ENCODE results near the gene MED15.

MED15 gene

DNA sequence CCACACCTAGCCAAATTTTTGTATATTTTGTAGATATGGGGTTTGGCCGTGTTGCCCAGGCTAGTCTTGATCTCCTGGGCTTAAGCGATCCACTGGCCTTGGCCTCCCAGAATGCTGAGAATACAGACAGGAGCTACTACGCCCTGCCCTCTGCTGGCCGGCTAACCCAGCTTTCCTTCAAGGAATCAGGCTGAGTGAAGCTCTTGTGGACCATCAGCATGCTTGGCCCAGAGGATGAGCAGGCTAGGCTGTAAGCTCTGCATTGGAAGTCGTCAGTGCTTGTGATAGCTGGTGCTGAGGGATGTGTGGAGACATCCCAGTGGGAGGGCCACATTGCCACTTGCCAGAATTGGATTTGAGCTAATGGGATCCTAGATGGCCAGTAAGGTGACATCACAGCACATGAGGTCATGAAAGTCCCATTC lies 60.6 kb downstream of the MED15 start:
- Mint-ChIP-seq H3K4me1 (peaks cover 6 to 20% of the 10 kb centered on the region in 2 donors), H3K27ac (no peak overlapping the region), H3K27me3 (no peaks in the 10 kb centered on the region), H3K36me3 (peaks cover 27 to 62% of the 10 kb centered on the region in 2 donors), H3K4me3 (no peak overlapping the region), H3K9me3 (no peaks in the 10 kb centered on the region)
- no peak for DNase-seq
- ATAC-seq (replicated peaks), result no peak

DNA sequence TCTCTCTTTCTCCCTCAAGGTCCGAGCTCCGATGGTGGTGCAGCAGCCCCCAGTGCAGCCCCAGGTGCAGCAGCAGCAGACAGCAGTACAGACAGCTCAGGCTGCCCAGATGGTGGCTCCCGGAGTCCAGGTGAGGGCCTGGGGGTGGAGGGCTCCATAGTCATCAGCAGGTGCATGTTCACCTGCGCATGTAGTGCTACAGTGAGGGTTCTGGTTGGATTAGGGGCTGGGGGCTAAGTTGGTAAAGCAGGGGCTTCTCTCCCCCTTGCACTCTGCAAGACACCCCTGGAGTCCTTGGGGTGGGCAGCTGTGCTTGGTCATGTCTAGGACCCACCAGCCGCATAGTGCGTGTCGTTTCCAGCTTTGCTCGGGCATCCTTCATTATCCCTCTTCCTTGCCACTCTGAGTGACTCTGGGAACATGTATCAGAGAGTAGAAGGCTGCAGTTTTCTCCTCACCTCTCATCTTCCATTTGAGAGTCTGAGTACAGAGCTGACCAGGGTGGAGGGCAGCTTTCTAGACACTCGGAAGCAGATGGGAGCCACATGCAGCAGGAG lies 61.2 kb downstream of the MED15 start:
- ATAC-seq (replicated peaks) (no peak), DNase-seq (no peak)
- Mint-ChIP-seq H3K27ac (peak overlapping the region; percentile 77), H3K9me3 (no peaks in the 10 kb centered on the region), H3K36me3 (peaks cover 32 to 67% of the 10 kb centered on the region in 2 donors), H3K4me3 (no peak overlapping the region), H3K4me1 (peaks cover 6 to 20% of the 10 kb centered on the region in 2 donors), H3K27me3 (no peaks in the 10 kb centered on the region)

DNA sequence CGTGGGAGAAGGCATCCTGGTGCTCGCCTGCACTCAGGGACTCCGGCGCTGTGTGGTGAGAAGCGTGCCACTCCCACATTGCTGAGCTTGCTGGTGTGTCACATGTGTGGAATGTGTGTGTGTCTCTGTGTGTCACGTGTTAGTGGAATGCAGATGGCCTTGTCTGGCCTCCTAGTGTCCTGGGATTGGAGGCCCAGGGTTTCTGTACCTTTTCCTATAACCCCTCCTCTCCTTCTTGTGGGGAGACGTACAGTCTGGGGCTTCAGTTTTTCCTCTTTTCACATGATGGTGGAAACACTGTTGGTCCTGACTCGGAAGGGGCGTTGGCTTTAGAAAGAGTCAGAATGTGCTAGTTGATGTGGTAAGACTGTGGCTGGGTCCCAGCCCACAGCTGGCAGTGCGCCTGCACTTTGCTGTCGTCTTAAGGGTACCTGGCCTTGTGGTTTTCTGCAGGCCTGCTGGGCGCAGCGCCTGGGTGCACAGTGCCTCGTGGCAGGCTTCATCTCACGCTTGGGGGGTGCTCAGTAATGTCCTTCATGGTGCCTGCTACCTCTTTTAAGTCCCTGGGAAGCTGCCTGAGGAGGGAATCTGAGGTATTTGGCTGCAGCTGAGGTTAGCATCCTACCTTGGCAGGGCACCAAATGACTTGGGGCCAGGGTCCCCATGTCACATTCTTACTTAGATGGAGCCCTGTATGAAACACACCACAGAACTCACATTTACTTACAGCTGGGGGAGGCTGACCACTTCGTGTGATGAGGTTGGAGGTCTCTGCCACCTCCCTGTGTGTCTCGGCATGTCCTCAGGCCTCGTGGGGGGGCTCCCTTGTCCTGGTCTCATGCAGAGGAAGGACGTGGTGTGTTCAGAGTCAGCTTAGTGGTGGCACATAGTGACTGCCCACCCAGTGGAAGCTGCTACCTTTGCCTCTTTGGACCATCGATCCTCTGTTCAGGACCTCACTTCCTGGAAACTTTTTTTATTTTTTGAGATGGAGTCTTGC lies 61.9 kb downstream of the MED15 start:
- Mint-ChIP-seq H3K9me3 (no peaks in the 10 kb centered on the region), H3K4me1 (peaks cover 6 to 20% of the 10 kb centered on the region in 2 donors), H3K27ac (peak overlapping the region; percentile 75), H3K36me3 (peaks cover 39 to 69% of the 10 kb centered on the region in 2 donors), H3K4me3 (no peak overlapping the region), H3K27me3 (no peaks in the 10 kb centered on the region)
- ATAC-seq (replicated peaks), result peak; percentile 85 to 93
- peak; percentile 32 for DNase-seq

DNA sequence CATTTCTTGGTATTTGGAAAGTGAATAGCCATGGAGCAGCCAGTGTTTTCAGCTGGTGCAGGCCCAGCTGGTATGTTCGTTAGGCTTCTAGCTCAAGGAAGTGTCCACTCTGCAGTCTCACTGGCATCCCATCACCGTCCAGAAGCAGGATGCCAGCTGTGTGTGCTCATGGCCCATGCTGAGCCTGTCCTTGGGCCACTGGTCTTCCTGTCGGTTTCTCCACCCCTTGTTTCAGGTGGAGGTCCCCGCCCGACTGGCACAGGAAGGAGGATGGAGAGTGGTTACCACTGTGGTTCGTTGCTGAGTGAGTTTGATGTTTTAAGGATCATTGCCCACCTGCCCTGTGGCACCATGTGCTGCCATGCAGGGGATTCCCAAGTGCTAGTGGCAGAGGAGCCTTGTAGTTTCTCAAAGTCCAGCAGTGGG lies 63.7 kb downstream of the MED15 start:
- no peak for ATAC-seq (replicated peaks)
- H3K4me3 Mint-ChIP-seq, result no peak overlapping the region

DNA sequence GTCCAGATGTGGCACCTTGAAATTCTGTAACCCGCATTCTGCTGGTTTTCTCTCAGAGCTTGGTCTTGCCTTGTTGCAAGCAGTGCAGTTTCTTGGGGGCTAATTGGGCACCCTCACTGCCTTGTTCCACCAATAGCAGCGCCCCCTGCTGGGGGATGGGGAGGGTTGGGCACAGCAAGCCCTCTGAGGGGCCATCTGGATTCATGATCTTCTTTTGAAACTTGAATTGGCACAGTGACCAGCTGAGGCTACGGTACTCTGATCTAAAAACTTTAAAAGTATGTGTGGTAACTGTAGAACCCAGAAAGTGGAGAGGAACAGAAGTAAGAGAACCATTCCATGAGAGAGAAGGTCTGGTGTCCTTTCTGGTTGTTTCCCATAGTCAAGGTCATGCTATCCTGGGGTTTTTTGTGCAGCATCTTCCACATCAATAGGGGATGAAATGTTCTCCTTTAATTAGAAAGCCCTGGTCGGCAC lies 64.2 kb downstream of the MED15 start:
- peaks cover 37 to 66% of the 10 kb centered on the region in 2 donors for H3K36me3 Mint-ChIP-seq

More for the DNA sequence above, 63.7 kb downstream of the MED15 start:
- Mint-ChIP-seq H3K36me3 (peaks cover 37 to 65% of the 10 kb centered on the region in 2 donors), H3K27me3 (no peaks in the 10 kb centered on the region), H3K27ac (no peak overlapping the region), H3K4me1 (peaks cover 6 to 22% of the 10 kb centered on the region in 2 donors), H3K9me3 (no peaks in the 10 kb centered on the region)
- DNase-seq, result no peak

DNA sequence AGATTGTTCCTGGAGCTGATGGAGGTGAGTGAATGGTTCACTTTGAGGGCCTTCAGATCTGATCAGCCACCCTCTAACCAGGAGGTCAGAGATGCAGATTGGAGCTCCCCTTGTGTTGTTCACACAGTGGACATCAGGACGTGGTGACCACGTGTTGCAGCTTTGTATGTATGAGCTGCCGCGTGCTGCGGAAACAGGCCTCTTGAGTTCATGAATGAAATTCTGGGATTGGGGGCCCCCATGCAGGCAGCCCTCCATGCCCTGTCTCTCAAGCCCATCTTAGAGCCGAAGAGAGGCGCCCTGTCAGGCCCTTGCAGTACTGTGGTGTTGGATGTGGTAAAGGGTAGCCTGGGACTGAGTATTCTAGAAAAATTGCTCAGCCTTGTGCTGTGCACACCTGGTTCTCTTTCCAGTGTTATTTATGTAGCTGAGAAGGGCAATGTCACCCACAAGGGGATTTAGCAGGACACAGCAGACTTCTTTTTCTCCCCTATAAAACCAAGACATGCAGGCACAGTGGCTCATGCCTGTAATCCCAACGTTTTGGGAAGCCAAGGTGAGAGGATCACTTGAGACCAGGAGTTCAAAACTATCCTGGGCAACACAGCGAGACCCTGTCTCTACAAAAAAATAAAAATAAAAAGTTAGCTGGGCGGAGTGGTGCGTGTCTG lies 64.9 kb downstream of the MED15 start:
- Mint-ChIP-seq H3K4me1 (peaks cover 7 to 32% of the 10 kb centered on the region in 2 donors), H3K27ac (no peak overlapping the region), H3K4me3 (no peak overlapping the region), H3K36me3 (peaks cover 35 to 64% of the 10 kb centered on the region in 2 donors), H3K9me3 (no peaks in the 10 kb centered on the region), H3K27me3 (no peaks in the 10 kb centered on the region)
- DNase-seq (no peak), ATAC-seq (replicated peaks) (no peak)

More for the DNA sequence above, 64.2 kb downstream of the MED15 start:
- H3K27ac Mint-ChIP-seq, result no peak overlapping the region
- no peak overlapping the region for H3K4me3 Mint-ChIP-seq
- no peaks in the 10 kb centered on the region for H3K27me3 Mint-ChIP-seq
- DNase-seq (no peak), ATAC-seq (replicated peaks) (peak; percentile 27 to 53)
- H3K4me1 Mint-ChIP-seq, result peaks cover 7 to 27% of the 10 kb centered on the region in 2 donors
- no peaks in the 10 kb centered on the region for H3K9me3 Mint-ChIP-seq

DNA sequence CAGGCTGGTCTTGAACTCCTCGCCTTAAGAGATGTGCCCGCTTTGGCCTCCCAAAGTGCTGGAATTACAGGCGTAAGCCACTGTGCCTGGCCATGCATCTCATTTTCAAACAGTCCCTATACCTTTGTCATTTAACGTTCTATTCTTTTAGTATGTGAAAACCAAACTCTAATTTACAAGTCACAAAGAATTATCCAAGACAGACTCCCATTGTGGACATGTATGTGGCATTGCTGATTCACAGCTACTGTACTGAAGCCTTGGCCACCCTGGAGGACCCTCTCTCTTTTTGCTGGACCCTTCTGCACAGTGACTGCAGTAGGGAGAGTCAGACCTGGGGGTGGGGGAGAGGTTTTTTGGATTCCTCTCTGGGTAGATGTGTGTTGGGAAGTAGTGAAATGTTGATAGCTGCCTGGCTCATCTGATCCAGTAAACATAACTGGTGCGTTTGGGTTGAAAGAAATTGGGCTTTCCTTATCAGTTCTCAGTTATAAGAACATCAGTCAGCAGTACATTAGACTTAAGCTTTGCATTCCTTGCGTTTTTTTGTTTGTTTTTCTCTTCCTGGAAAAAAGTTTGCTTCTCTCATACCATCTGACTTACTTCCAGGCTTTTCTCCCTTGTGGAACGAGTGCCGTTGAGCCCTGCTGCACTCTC lies 65.9 kb downstream of the MED15 start:
- Mint-ChIP-seq H3K27ac (peak overlapping the region; percentile 65), H3K4me3 (no peak overlapping the region), H3K27me3 (no peaks in the 10 kb centered on the region), H3K9me3 (no peaks in the 10 kb centered on the region), H3K36me3 (peaks cover 37 to 58% of the 10 kb centered on the region in 2 donors), H3K4me1 (peaks cover 7 to 31% of the 10 kb centered on the region in 2 donors)
- no peak for ATAC-seq (replicated peaks)
- DNase-seq, result no peak

DNA sequence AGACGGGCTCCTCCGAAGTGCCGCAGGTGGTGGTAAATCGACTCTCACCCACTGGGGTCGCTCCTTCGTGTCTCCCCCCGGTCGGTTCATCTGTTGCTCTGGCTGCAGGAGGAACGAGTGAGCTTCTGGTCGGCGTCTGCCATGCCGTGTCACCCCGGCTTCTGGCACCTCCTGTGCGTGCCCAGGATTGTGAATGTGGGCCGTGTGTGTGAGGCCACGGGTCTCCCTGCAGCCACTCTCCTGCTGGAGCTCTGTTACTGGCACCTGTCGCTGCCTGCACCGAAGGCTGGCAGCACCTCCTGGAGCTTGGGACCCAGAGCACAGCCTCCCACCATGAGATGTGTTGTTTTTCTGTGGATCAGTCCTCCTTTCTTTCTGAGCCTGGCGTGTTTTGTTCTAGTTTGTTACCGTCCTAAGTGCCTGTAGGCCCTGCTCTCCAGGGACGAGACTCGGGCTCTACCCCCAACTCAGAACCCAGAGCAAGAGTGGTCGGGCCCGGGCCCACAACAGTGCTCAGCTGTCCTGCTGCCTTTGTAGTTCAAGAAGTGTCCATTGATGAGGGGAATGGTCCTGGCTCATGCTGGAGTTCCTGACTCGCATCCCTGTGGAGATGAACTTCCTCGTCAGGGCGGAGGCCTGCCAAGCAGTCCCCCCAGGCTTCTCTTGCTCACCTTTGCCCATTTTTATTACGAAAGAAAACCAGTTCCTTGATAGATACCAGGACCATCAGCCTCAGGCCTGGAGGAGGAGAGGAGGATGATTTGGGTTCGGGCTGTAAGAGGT lies 66.6 kb downstream of the MED15 start:
- DNase-seq, result no peak
- H3K27ac Mint-ChIP-seq, result peak overlapping the region; percentile 65

DNA sequence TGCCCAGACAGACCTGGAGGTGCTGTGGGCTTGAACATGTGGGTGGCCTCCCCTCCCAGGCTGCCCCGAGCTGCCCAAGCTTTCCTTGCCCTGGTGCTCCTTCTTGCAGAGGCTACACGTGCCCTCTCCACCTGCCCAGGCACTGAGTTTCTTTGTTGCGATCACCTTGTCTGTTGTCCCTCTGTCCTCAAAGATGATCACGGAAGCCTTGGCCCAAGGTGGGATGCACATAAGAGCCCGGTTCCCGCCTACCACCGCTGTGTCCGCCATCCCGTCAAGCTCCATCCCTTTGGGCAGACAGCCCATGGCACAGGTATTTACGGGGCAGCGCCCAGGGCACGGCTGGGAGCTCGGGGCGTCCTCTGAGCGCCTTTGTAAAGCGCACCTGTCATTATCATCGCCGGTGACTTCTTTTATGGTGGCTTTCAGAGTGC lies 67.5 kb downstream of the MED15 start:
- no peaks in the 10 kb centered on the region for H3K27me3 Mint-ChIP-seq
- no peak for ATAC-seq (replicated peaks)
- H3K36me3 Mint-ChIP-seq, result peaks cover 46 to 59% of the 10 kb centered on the region in 2 donors
- H3K4me1 Mint-ChIP-seq, result peaks cover 3 to 16% of the 10 kb centered on the region in 2 donors
- DNase-seq, result no peak
- no peak overlapping the region for H3K4me3 Mint-ChIP-seq
- H3K27ac Mint-ChIP-seq, result peak overlapping the region; percentile 71
- no peaks in the 10 kb centered on the region for H3K9me3 Mint-ChIP-seq

More for the DNA sequence above, 66.6 kb downstream of the MED15 start:
- H3K4me1 Mint-ChIP-seq, result peaks cover 5 to 23% of the 10 kb centered on the region in 2 donors
- no peak overlapping the region for H3K4me3 Mint-ChIP-seq
- peaks cover 40 to 57% of the 10 kb centered on the region in 2 donors for H3K36me3 Mint-ChIP-seq
- H3K27me3 Mint-ChIP-seq, result no peaks in the 10 kb centered on the region
- no peaks in the 10 kb centered on the region for H3K9me3 Mint-ChIP-seq
- no peak for ATAC-seq (replicated peaks)

DNA sequence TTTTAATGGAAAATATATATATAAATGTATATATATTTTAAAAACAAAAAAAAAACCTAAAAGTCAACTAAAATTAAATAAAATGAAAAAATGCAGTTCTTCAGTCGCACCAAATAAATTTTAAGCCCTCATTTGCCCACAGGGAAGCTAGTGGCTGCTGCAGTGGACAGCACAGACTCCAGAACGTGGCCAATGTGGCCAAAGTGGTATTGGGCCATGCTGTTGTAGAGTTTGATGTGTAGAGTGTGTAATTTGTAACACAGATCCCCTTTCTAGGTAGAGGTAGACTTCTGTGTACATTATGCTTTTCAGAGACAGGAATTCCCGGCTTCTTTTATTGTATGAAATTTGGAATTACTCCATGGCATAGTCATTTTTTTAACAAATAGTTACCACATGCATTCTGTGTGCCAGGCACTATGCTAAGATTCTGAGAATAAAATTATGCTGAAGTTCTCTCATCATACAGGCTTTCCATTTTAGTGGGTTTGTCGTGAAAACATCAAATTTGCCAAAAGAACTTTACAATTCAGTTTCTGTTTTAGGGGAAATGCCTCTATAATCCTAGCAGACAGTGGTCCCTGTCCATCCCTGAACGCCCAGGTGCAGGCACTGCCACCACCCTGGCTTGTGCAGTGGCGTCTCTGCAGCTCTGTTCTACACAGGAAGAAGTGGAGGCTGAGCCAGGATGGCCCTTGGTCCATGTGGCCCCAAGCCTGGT lies 68.5 kb downstream of the MED15 start:
- no peak for DNase-seq
- Mint-ChIP-seq H3K27ac (no peak overlapping the region), H3K4me1 (peaks cover 3 to 14% of the 10 kb centered on the region in 2 donors), H3K27me3 (no peaks in the 10 kb centered on the region), H3K36me3 (peaks cover 50 to 62% of the 10 kb centered on the region in 2 donors), H3K4me3 (no peak overlapping the region), H3K9me3 (no peaks in the 10 kb centered on the region)
- ATAC-seq (replicated peaks), result no peak

DNA sequence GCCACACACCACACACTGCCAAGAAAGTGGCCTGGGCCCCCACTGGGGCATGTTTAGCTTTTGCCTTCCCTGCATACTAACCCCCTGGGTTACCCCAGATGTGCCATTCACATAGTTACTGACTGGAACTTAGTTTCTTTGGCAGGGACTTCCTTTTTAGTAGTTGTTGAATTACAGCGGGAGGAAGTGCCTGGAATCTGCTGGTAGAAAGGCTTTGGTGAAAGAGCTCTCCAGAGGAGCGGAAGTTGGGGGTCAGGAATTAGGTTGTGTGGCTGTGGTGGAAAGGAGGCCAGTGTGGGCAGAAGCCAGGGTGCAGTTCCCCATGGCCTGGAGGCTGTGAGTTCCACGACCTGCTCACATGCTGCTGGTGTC lies 69.0 kb downstream of the MED15 start:
- H3K27me3 Mint-ChIP-seq, result no peaks in the 10 kb centered on the region
- ATAC-seq (replicated peaks), result peak in 1 of 2 donors; percentile 88
- H3K4me1 Mint-ChIP-seq, result peaks cover 2 to 12% of the 10 kb centered on the region in 2 donors
- H3K36me3 Mint-ChIP-seq, result peaks cover 50 to 65% of the 10 kb centered on the region in 2 donors
- no peak for DNase-seq
- H3K27ac Mint-ChIP-seq, result no peak overlapping the region
- H3K4me3 Mint-ChIP-seq, result no peak overlapping the region
- H3K9me3 Mint-ChIP-seq, result no peaks in the 10 kb centered on the region

DNA sequence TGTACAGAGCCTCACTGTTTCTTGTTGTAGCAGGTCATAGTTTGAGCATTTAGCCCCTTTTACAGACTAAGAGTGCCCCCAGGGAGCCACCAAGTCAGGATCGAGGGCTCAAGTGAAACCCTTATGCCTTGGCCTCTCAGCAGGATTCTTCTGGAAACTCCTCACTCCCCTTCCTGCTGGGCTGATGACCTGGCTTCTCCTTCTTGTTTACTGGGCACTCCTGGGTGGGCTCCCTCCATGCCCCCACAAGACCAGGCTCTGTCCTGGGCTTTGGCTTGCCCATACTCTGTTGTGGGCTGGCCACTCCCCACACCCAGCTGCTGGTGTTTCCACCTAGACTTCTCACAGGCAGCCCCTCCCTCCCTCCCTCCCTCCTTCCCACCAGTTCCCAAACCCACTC lies 69.6 kb downstream of the MED15 start:
- peaks cover 49 to 62% of the 10 kb centered on the region in 2 donors for H3K36me3 Mint-ChIP-seq

More for the DNA sequence above, 69.6 kb downstream of the MED15 start:
- ATAC-seq (replicated peaks) (no peak), DNase-seq (no peak)
- no peak overlapping the region for H3K27ac Mint-ChIP-seq
- no peaks in the 10 kb centered on the region for H3K27me3 Mint-ChIP-seq
- H3K9me3 Mint-ChIP-seq, result no peaks in the 10 kb centered on the region
- H3K4me3 Mint-ChIP-seq, result no peak overlapping the region
- H3K4me1 Mint-ChIP-seq, result peaks cover 2 to 12% of the 10 kb centered on the region in 2 donors
